MM.1S (cell line): Measurements from ENCODE around the gene ME2.

Source experiments
- CTCF ChIP-seq: fragments of 300-600 bp; sonication (generic); IDR thresholded peaks from 2 replicates; pipeline ENCODE4 v1.5.1; 2016; ENCODE audit warnings: antibody characterized with exemption, low read length, mixed read lengths
- EZH2phosphoT487 ChIP-seq: fragments of 300-600 bp; sonication (generic); IDR thresholded peaks from 2 replicates; pipeline ENCODE4 v1.6.1; 2018; ENCODE audit warnings: antibody characterized with exemption, low read length

GRCh38 chr18:50850307-50851065 is 28.4 kb upstream of the ME2 start:
- TF ChIP-seq CTCF (no peak), EZH2phosphoT487 (no peak)
